HEK293T (cell line): ENCODE measurements around the gene HEATR5A.

Source experiments
- CTCF ChIA-PET: fragments of 350-600 bp; formaldehyde crosslinking; extraction: SDS; loops from one replicate; lab custom pipeline; 2021; ENCODE audit warnings: antibody characterized with exemption, inconsistent platforms; lab: Yijun Ruan, JAX
- POLR2A ChIA-PET: fragments of 350-600 bp; formaldehyde crosslinking; extraction: SDS; loops from one replicate; lab custom pipeline; 2020; ENCODE audit warnings: antibody characterized with exemption, inconsistent platforms; lab: Yijun Ruan, JAX
- DNase-seq: peaks from one replicate; pipeline ENCODE4 v3.0.0; 2012; ENCODE audit warnings: mixed read lengths; ENCODE audit errors: extremely low spot score
- ARNT ChIP-seq: fragments of 450-650 bp; IDR thresholded peaks from 2 replicates; pipeline ENCODE4 v1.6.1; 2017; ENCODE audit warnings: mild to moderate bottlenecking
- BHLHE40 ChIP-seq: fragments of 450-650 bp; IDR thresholded peaks from 2 replicates; pipeline ENCODE4 v1.6.1; 2016; ENCODE audit warnings: mild to moderate bottlenecking, moderate library complexity, borderline replicate concordance
- CTBP1 ChIP-seq: fragments of 450-650 bp; IDR thresholded peaks from 2 replicates; pipeline ENCODE4 v1.6.1; 2016; ENCODE audit warnings: borderline replicate concordance
- ELF4 ChIP-seq: fragments of 450-650 bp; IDR thresholded peaks from 2 replicates; pipeline ENCODE4 v1.6.1; 2017; ENCODE audit warnings: antibody characterized with exemption
- FOXA1 ChIP-seq: fragments of 450-650 bp; IDR thresholded peaks from 2 replicates; pipeline ENCODE4 v1.6.1; 2016; ENCODE audit warnings: mild to moderate bottlenecking
- FOXK2 ChIP-seq: fragments of 450-650 bp; IDR thresholded peaks from 2 replicates; pipeline ENCODE4 v1.6.1; 2016; ENCODE audit warnings: mild to moderate bottlenecking
- FOXM1 ChIP-seq: fragments of 450-650 bp; IDR thresholded peaks from 2 replicates; pipeline ENCODE4 v1.6.1; 2017; ENCODE audit warnings: mild to moderate bottlenecking, borderline replicate concordance
- HDGF ChIP-seq: fragments of 450-650 bp; IDR thresholded peaks from 2 replicates; pipeline ENCODE4 v1.6.1; 2017; ENCODE audit warnings: antibody characterized with exemption, borderline replicate concordance
- L3MBTL2 ChIP-seq: fragments of 450-650 bp; conservative IDR thresholded peaks from 2 replicates; pipeline ENCODE4 v1.6.1; 2016; ENCODE audit warnings: mild to moderate bottlenecking
- LEF1 ChIP-seq: fragments of 450-650 bp; IDR thresholded peaks from 2 replicates; pipeline ENCODE4 v1.6.1; 2017; ENCODE audit warnings: mild to moderate bottlenecking, borderline replicate concordance
- NFRKB ChIP-seq: fragments of 450-650 bp; IDR thresholded peaks from 2 replicates; pipeline ENCODE4 v1.6.1; 2016; ENCODE audit warnings: mild to moderate bottlenecking, moderate library complexity
- SP1 ChIP-seq: fragments of 450-650 bp; IDR thresholded peaks from 2 replicates; pipeline ENCODE4 v1.6.1; 2017
- SUZ12 ChIP-seq: fragments of 450-650 bp; IDR thresholded peaks from 2 replicates; pipeline ENCODE4 v1.6.1; 2016; ENCODE audit warnings: mild to moderate bottlenecking
- TARDBP ChIP-seq: fragments of 450-650 bp; IDR thresholded peaks from 2 replicates; pipeline ENCODE4 v1.6.1; 2016
- ZNF384 ChIP-seq: fragments of 450-650 bp; IDR thresholded peaks from 2 replicates; pipeline ENCODE4 v1.6.1; 2016
- TF ChIP-seq, protein P1 (sequence below): fragments of 450-650 bp; IDR thresholded peaks from 2 replicates; pipeline ENCODE4 v1.6.1; 2016

The HEATR5A gene

DNA sequence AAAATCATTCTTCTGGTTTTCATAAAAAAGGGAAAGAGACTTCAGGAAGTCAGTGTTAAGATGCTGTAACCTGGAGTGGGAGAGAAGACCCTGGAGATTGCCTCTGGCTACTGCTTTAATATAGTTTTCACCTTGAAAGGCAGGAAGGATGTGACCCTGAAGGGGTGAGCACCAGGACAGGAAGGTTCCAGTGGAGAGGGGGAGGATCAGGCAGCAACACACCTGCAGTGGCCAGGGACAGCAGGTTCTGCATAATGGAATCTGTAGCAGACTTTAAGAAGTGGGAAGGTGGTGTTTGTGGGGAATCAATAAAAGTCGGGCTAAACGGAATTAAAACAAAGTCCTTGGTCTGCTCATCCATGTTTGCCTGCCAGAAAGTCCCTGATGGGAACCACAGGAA lies 6.3 kb upstream of the HEATR5A start:
- no peak for DNase-seq
- ChIA-PET CTCF (interaction anchor here (0.7 kb wide), 1 partner anchor 298 kb away, joined by 3 read pairs; no protein-coding TSS in a partner anchor), POLR2A (no interaction called here)
- TF ChIP-seq HDGF (no peak), SP1 (no peak), ARNT (no peak), NFRKB (no peak), LEF1 (no peak), FOXK2 (no peak)

DNA sequence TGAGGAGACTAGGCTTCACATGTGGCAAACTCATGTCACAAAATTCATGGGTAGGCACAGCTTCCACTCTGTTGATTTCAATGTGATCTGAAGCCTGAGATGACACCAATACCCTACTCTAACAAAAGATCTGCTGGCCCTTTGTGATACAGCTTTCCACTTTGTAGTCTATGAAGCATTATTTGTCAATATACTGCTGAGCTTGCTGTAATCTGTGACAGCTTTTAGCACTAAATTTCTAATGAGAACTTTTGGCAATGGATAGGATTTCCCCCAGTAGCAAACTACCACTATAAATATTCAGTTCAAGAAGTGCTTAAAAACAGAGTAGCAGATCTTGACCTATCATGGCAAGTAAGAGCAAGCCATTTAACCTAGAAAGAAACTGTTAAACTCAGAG lies 5.6 kb upstream of the HEATR5A start:
- POLR2A ChIA-PET = no interaction called here
- CTCF ChIA-PET = interaction anchor here (0.7 kb wide), 1 partner anchor 297 kb away, joined by 3 read pairs; no protein-coding TSS in a partner anchor
- TF ChIP-seq FOXK2 = no peak
- TF ChIP-seq, protein P1, sequence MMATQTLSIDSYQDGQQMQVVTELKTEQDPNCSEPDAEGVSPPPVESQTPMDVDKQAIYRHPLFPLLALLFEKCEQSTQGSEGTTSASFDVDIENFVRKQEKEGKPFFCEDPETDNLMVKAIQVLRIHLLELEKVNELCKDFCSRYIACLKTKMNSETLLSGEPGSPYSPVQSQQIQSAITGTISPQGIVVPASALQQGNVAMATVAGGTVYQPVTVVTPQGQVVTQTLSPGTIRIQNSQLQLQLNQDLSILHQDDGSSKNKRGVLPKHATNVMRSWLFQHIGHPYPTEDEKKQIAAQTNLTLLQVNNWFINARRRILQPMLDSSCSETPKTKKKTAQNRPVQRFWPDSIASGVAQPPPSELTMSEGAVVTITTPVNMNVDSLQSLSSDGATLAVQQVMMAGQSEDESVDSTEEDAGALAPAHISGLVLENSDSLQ = no peak
- TF ChIP-seq BHLHE40 = no peak
- no peak for TF ChIP-seq FOXM1
- no peak for TF ChIP-seq SP1
- TF ChIP-seq ELF4 = no peak
- TF ChIP-seq L3MBTL2 = no peak
- TF ChIP-seq TARDBP = no peak
- TF ChIP-seq ARNT = no peak
- TF ChIP-seq LEF1 = no peak
- no peak for DNase-seq

DNA sequence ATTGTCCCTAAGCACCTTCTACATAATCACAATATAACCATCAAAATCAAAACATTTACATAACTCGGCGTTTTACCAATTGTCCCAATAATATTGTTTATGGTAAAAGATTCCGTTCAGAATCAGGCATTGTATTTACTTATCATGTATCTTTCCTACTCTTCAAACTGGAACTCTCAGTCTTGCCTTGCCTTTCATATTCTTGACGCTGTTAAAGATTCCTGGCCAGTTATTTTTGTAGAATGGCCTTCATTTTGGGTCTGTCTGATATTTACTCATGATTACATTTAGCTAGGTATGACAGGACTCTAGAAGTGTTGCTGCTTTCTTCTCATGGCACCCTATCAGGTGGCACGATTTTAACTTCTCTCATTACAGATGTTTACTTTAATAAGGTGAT lies 850 bp upstream of the HEATR5A start:
- no peak for TF ChIP-seq SUZ12
- no peak for TF ChIP-seq NFRKB
- no peak for TF ChIP-seq CTBP1
- TF ChIP-seq BHLHE40 = no peak
- no peak for TF ChIP-seq ELF4
- TF ChIP-seq L3MBTL2 = no peak
- TF ChIP-seq ARNT = no peak
- TF ChIP-seq ZNF384 = no peak
- no peak for TF ChIP-seq FOXA1
- TF ChIP-seq, protein P1 = no peak
- TF ChIP-seq FOXK2 = no peak
- TF ChIP-seq TARDBP = no peak
- no peak for TF ChIP-seq SP1
- no peak for TF ChIP-seq FOXM1
- TF ChIP-seq LEF1 = no peak
- TF ChIP-seq HDGF = no peak
- no peak for DNase-seq
- ChIA-PET CTCF (interaction anchor here (0.8 kb wide), 1 partner anchor 37 kb away, joined by 3 read pairs; no protein-coding TSS in a partner anchor), POLR2A (interaction anchor here (0.8 to 2.8 kb wide), 4 partner anchors 8 to 36 kb away, joined by 3 to 24 read pairs (median 8); partner anchors contain the start of gene DTD2)

DNA sequence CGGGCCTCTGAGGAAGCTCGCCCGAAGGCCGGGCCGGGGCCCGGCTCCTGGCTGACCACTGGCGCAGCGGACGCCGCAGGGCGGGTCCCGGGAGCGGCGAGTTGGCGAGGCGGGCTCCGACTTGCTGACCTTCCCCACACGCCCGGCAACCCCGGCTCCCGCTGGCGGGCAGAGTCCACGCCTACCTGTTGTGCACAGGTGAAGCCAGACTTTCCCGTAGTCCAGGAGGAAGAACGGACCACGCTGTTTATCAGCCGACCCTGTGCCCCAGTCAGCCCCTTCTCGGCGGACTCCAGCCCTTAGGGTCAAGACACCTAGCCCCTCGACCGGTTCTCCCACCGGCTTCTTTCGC lies 407 bp downstream of the HEATR5A start:
- POLR2A ChIA-PET = interaction anchor here (0.9 to 2.8 kb wide), 13 partner anchors 9 to 613 kb away, joined by 3 to 24 read pairs (median 4); partner anchors contain the start of genes DTD2, GPR33 and HECTD1
- TF ChIP-seq ARNT (no peak), NFRKB (no peak), TARDBP (no peak), L3MBTL2 (no peak), SUZ12 (no peak), CTBP1 (no peak), BHLHE40 (no peak), HDGF (no peak), ZNF384 (no peak), FOXK2 (no peak), SP1 (no peak), ELF4 (no peak), FOXM1 (no peak), LEF1 (no peak), FOXA1 (no peak)
- TF ChIP-seq, protein P1 = no peak
- CTCF ChIA-PET = interaction anchor here (0.6 to 0.8 kb wide), 3 partner anchors 8 to 337 kb away, joined by 3 to 6 read pairs (median 4); no protein-coding TSS in a partner anchor
- peak; percentile 37 for DNase-seq

GRCh38 chr14:31419179-31419966 lies 977 bp downstream of the HEATR5A start:
- CTCF ChIA-PET = interaction anchor here (0.8 to 1.2 kb wide), 2 partner anchors 13 to 35 kb away, joined by 3 to 5 read pairs; no protein-coding TSS in a partner anchor
- DNase-seq = no peak
- TF ChIP-seq SUZ12 (no peak), BHLHE40 (no peak), LEF1 (no peak), L3MBTL2 (no peak), FOXK2 (no peak), ARNT (no peak), HDGF (no peak), ZNF384 (no peak), NFRKB (no peak), ELF4 (no peak), SP1 (no peak)
- TF ChIP-seq, protein P1 = no peak
- POLR2A ChIA-PET = interaction anchor here (0.6 to 2.8 kb wide), 4 partner anchors 15 to 659 kb away, joined by 3 to 24 read pairs (median 4); partner anchors contain the start of gene DTD2
